RWPE2 (cell line): ENCODE data around the gene CHCHD3.

Source experiments
- ATAC-seq: fragments of 200-7000 bp; cut with Tn5 transposase; 3 replicates; pipeline ENCODE4 v1.9.1; 2021; ENCODE audit warnings: low read depth
- DNase-seq: peaks from one replicate; pipeline ENCODE4 v3.0.0-alpha.2; 2020; ENCODE audit warnings: low spot score
- H3K27ac ChIP-seq: fragments of 450-650 bp; 2 replicates; pipeline ENCODE4 v1.5.1; 2017; ENCODE audit warnings: mild to moderate bottlenecking; ENCODE audit not compliant: poor library complexity, severe bottlenecking
- H3K27me3 ChIP-seq: fragments of 250-450 bp; sonication (Bioruptor Pico); 2 replicates; pipeline ENCODE4 v1.5.1; 2021; ENCODE audit warnings: mild to moderate bottlenecking, moderate library complexity; ENCODE audit not compliant: insufficient read depth, poor library complexity, severe bottlenecking
- H3K36me3 ChIP-seq: fragments of 250-450 bp; sonication (Bioruptor Pico); 2 replicates; pipeline ENCODE4 v1.5.1; 2020; ENCODE audit warnings: low read depth, mild to moderate bottlenecking, moderate library complexity
- H3K4me1 ChIP-seq: fragments of 250-450 bp; sonication (Bioruptor Pico); 2 replicates; pipeline ENCODE4 v1.5.1; 2021; ENCODE audit warnings: mild to moderate bottlenecking, moderate library complexity; ENCODE audit not compliant: insufficient read depth, poor library complexity, severe bottlenecking
- H3K4me3 ChIP-seq: fragments of 250-450 bp; sonication (Bioruptor Pico); 2 replicates; pipeline ENCODE4 v1.5.1; 2021; ENCODE audit warnings: mild to moderate bottlenecking, moderate library complexity; ENCODE audit not compliant: severe bottlenecking
- H3K9me3 ChIP-seq: fragments of 250-450 bp; sonication (Bioruptor Pico); 2 replicates; pipeline ENCODE4 v1.5.1; 2021; ENCODE audit warnings: mild to moderate bottlenecking, moderate library complexity; ENCODE audit not compliant: severe bottlenecking
- CTCF ChIP-seq: fragments of 450-650 bp; IDR thresholded peaks from one replicate; pipeline ENCODE4 v1.5.1; 2017; ENCODE audit warnings: mild to moderate bottlenecking, moderate library complexity; ENCODE audit not compliant: poor library complexity, severe bottlenecking

Gene CHCHD3

GRCh38 chr7:133121175-133121844 is 39.4 kb upstream of the CHCHD3 start:
- no peaks in the 10 kb centered on the region for H3K36me3 ChIP-seq
- H3K4me1 ChIP-seq = no peaks in the 10 kb centered on the region
- peaks cover 13% of the 10 kb centered on the region for H3K27me3 ChIP-seq
- TF ChIP-seq CTCF = no peak
- no peak overlapping the region for H3K4me3 ChIP-seq
- no peak for ATAC-seq
- H3K27ac ChIP-seq = no peak overlapping the region
- no peaks in the 10 kb centered on the region for H3K9me3 ChIP-seq
- no peak for DNase-seq

- DNase-seq (no peak), ATAC-seq (no peak)
- Histone ChIP-seq H3K9me3 (no peaks in the 10 kb centered on the region), H3K27me3 (peaks cover 29% of the 10 kb centered on the region), H3K36me3 (no peaks in the 10 kb centered on the region), H3K4me1 (no peaks in the 10 kb centered on the region), H3K4me3 (no peak overlapping the region), H3K27ac (no peak overlapping the region)
- no peak for TF ChIP-seq CTCF
These were observed 37.2 kb upstream of the CHCHD3 start for GRCh38 chr7:133119067-133119466.

GRCh38 chr7:133118261-133118660 is 36.4 kb upstream of the CHCHD3 start:
- Histone ChIP-seq H3K9me3 (no peaks in the 10 kb centered on the region), H3K4me3 (no peak overlapping the region), H3K27me3 (peaks cover 30% of the 10 kb centered on the region), H3K27ac (no peak overlapping the region), H3K36me3 (no peaks in the 10 kb centered on the region), H3K4me1 (no peaks in the 10 kb centered on the region)
- TF ChIP-seq CTCF = no peak
- DNase-seq = no peak
- no peak for ATAC-seq

- H3K4me1 ChIP-seq = no peaks in the 10 kb centered on the region
- H3K27ac ChIP-seq = no peak overlapping the region
- peaks cover 30% of the 10 kb centered on the region for H3K27me3 ChIP-seq
- no peaks in the 10 kb centered on the region for H3K9me3 ChIP-seq
- no peak for TF ChIP-seq CTCF
- DNase-seq (no peak), ATAC-seq (no peak)
- no peaks in the 10 kb centered on the region for H3K36me3 ChIP-seq
- no peak overlapping the region for H3K4me3 ChIP-seq
These were observed 35.6 kb upstream of the CHCHD3 start for GRCh38 chr7:133117452-133117851.

- Histone ChIP-seq H3K36me3 (no peaks in the 10 kb centered on the region), H3K4me3 (no peak overlapping the region), H3K27ac (no peak overlapping the region), H3K9me3 (no peaks in the 10 kb centered on the region), H3K27me3 (peaks cover 30% of the 10 kb centered on the region), H3K4me1 (no peaks in the 10 kb centered on the region)
- DNase-seq = no peak
- no peak for ATAC-seq
- no peak for TF ChIP-seq CTCF
These were observed 33.7 kb upstream of the CHCHD3 start for GRCh38 chr7:133115596-133115995.
